Chondrocyte (in vitro differentiated cells): ENCODE results near the gene TMEM258. TPM values are rescaled to one million over a fixed set of nuclear protein-coding genes. Genes with fewer than 3 reads are reported as not detected.

Experiments used
- DNase-seq: peaks from one replicate; pipeline ENCODE4 v3.0.0; 2021; ENCODE audit warnings: mixed read lengths, low spot score
- H3K27ac Mint-ChIP-seq: one replicate; pipeline ENCODE4 v1.8.0; 2021; ENCODE audit warnings: mild to moderate bottlenecking, moderate library complexity, mixed read lengths; ENCODE audit not compliant: unreplicated experiment
- H3K27me3 Mint-ChIP-seq: 2 replicates; pipeline ENCODE4 v1.8.0; 2021; ENCODE audit warnings: low read depth, mixed read lengths
- H3K36me3 Mint-ChIP-seq: 2 replicates; pipeline ENCODE4 v1.8.0; 2021; ENCODE audit warnings: low read depth, mixed read lengths
- H3K4me1 Mint-ChIP-seq: 2 replicates; pipeline ENCODE4 v1.8.0; 2021; ENCODE audit warnings: low read depth, mild to moderate bottlenecking, mixed read lengths
- H3K4me3 Mint-ChIP-seq: one replicate; pipeline ENCODE4 v1.8.0; 2021; ENCODE audit warnings: mild to moderate bottlenecking, moderate library complexity, mixed read lengths; ENCODE audit not compliant: unreplicated experiment
- H3K9me3 Mint-ChIP-seq: 2 replicates; pipeline ENCODE4 v1.8.0; 2021; ENCODE audit warnings: low read depth, mixed read lengths
- CTCF ChIP-seq: fragments of 200-600 bp; sonication (generic); IDR thresholded peaks from 2 replicates; pipeline ENCODE4 v1.5.0; 2021; ENCODE audit warnings: antibody characterized with exemption, mild to moderate bottlenecking, moderate library complexity
- long read RNA-seq: library from polyadenylated mRNA; stranded (forward); transcript quantifications from one replicate; pipeline ENCODE4 v2.0.0, GENCODE V29; 2021
- total RNA-seq: library from RNA; stranded (reverse); gene quantifications from 3 replicates; pipeline ENCODE4 v1.2.1, GENCODE V29; 2021

The TMEM258 gene
- total RNA-seq = 103 to 133 TPM (median 106 TPM) in 3 replicates
- long read RNA-seq, transcript TMEM258-204 (4 exons, 575 nt) = major isoform, 197 of 207 reads
- long read RNA-seq, partial matches to known transcripts = 7 of 207 reads
- long read RNA-seq, other reads (novel, unspliced or antisense) = 2 of 207 reads

DNA sequence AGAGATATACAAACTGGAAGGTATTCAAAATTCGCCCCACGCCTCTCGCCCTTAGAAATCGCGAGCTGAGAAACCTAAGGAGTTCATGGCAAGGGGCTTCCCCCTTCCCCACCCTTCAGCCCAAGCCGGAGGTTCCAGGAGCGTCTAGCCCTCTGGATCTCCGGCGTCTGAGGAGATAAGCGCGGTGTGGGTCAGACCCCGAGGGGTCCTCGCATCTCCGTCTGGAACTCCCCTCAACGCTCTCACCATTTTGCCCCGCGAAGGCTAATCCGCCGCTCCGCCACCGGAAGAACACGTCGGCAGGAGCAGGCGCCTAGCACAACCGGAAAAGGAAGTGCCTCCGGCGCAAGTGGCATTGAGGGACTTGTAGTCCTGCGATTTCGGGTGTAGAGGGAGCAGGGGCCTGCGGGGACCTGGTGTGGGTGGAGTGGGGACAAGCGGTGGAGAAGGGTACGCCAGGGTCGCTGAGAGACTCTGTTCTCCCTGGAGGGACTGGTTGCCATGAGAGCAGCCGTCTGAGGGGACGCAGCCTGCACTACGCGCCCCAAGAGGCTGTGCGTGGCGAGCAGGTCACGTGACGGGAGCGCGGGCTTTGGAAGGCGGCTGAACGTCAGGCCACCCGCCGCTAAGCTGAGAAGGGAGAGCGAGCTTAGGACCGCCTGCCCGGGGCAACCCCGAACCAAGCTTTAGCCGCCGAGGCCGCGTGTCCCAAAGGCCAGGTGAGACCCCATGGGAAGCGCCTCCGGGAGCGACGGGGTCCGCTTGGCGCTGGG, at the start of gene TMEM258, which contains the start of gene FEN1:
TMEM258 (minus strand) TSS at position 290 of the 773 bp plus-strand sequence; CDS start at position 249, 41 bp downstream.
FEN1 (plus strand) TSS at position 602 of the 773 bp plus-strand sequence. CDS start 2,451 bp downstream, outside the sequence.
- TF ChIP-seq CTCF = peak; percentile 24
- Mint-ChIP-seq H3K9me3 (no peaks in the 10 kb centered on the region), H3K27me3 (no peaks in the 10 kb centered on the region), H3K4me1 (peaks cover 24% of the 10 kb centered on the region), H3K36me3 (peaks cover 12% of the 10 kb centered on the region), H3K27ac (peak within 1 kb of the TSS; percentile 100), H3K4me3 (peak within 1 kb of the TSS; percentile 94)
- DNase-seq = no peak

DNA sequence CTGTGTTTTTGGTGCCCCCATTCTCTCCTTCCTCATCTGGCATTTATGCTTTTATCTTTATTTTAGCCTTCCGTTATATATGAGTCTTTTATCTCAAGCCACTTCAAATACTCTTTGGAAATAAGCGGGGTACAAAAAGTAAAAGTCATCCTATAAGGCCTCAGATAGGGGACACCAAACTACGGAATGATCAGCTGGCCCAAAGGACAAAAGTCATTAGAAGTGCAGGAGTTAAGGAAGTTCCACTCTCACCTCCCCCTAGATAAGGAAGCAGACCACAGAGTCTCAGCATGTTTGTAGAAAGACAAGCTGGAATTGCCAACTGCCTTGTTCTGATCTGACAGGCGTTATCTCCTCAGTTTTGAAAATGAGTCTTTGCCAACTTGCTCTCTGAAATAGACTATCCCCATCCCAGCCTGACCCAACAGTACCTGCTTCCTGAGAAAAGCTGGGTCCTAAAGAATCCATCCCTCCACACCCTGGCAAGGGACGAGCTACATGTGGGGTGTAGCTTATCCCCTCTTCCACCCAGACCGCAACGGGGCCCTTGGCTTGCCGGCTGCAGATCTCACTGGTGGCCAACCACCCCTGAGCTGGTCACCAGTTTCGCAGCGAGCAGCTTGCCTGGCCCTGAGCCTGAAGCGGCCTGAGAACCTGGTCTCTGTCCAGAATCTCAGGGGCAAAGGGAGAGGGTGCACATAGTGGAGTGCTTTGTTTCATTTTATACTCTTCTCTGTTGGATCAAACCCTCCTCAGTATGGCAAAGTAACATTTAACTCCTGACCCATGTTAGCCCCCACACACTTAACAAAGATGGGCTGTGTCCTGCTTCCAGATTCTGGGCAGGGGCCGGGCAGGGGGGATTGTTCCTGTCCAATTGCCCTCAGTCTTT, 49.5 kb upstream of the TMEM258 start:
- no peak overlapping the region for H3K27ac Mint-ChIP-seq
- H3K4me1 Mint-ChIP-seq = peaks cover 2% of the 10 kb centered on the region
- H3K9me3 Mint-ChIP-seq = no peaks in the 10 kb centered on the region
- H3K4me3 Mint-ChIP-seq = no peak overlapping the region
- H3K36me3 Mint-ChIP-seq = peaks cover 40% of the 10 kb centered on the region
- no peak for TF ChIP-seq CTCF
- peak; percentile 57 for DNase-seq
- no peaks in the 10 kb centered on the region for H3K27me3 Mint-ChIP-seq

DNA sequence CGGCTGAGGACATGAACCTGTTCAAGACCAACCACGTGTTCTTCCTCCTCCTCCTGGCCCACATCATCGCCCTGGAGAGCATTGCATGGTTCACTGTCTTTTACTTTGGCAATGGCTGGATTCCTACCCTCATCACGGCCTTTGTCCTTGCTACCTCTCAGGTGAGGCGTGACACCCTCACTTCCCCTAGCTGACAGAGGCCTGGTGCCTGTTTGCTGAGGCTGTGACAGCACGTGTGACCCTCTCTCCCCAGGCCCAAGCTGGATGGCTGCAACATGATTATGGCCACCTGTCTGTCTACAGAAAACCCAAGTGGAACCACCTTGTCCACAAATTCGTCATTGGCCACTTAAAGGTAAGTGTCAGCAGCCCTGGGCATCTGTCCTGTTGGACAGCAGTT, 48.0 kb upstream of the TMEM258 start:
- Mint-ChIP-seq H3K27ac (no peak overlapping the region), H3K4me3 (no peak overlapping the region), H3K27me3 (no peaks in the 10 kb centered on the region), H3K36me3 (peaks cover 35% of the 10 kb centered on the region), H3K4me1 (peaks cover 7% of the 10 kb centered on the region), H3K9me3 (no peaks in the 10 kb centered on the region)
- no peak for TF ChIP-seq CTCF
- DNase-seq = peak; percentile 37

GRCh38 chr11:61839742-61840141, 47.3 kb upstream of the TMEM258 start:
- H3K4me3 Mint-ChIP-seq = no peak overlapping the region
- H3K9me3 Mint-ChIP-seq = no peaks in the 10 kb centered on the region
- no peak for TF ChIP-seq CTCF
- DNase-seq = no peak
- H3K27ac Mint-ChIP-seq = no peak overlapping the region
- peaks cover 12% of the 10 kb centered on the region for H3K4me1 Mint-ChIP-seq
- H3K36me3 Mint-ChIP-seq = peaks cover 32% of the 10 kb centered on the region
- no peaks in the 10 kb centered on the region for H3K27me3 Mint-ChIP-seq

- no peak for TF ChIP-seq CTCF
- H3K9me3 Mint-ChIP-seq = no peaks in the 10 kb centered on the region
- peak; percentile 61 for DNase-seq
- H3K36me3 Mint-ChIP-seq = peaks cover 32% of the 10 kb centered on the region
- H3K27ac Mint-ChIP-seq = no peak overlapping the region
- H3K4me3 Mint-ChIP-seq = no peak overlapping the region
- H3K27me3 Mint-ChIP-seq = no peaks in the 10 kb centered on the region
- peaks cover 21% of the 10 kb centered on the region for H3K4me1 Mint-ChIP-seq
Measured at GRCh38 chr11:61838921-61839320, 46.5 kb upstream of the TMEM258 start.
